Peyer's patch (tissue), 4 donors: ENCODE data around the gene RASAL2. TPM values are rescaled to one million over a fixed set of nuclear protein-coding genes. Genes with fewer than 3 reads are reported as not detected.

Source experiments
- DNase-seq, 3 donors: peaks; one replicate each; pipeline ENCODE4 v3.0.0-alpha.2; 2017 to 2019
- H3K27ac ChIP-seq, 4 donors: fragments of 200-600 bp; sonication (generic); one replicate each; pipeline ENCODE4 v1.5.1; 2016 to 2019
- H3K27me3 ChIP-seq, 2 donors: fragments of 200-600 bp; sonication (generic); one replicate each; pipeline ENCODE4 v1.5.1; 2019
- H3K36me3 ChIP-seq, 3 donors: fragments of 200-600 bp; sonication (generic); one replicate each; pipeline ENCODE4 v1.5.1; 2016 to 2019
- H3K4me1 ChIP-seq, 4 donors: fragments of 200-600 bp; sonication (generic); one replicate each; pipeline ENCODE4 v1.5.1; 2016 to 2019
- H3K4me3 ChIP-seq, 4 donors: fragments of 200-600 bp; sonication (generic); 1 replicate in 3 of 4; 2 replicates in 1 of 4; pipeline ENCODE4 v1.5.1; 2016 to 2019; ENCODE audit warnings: mild to moderate bottlenecking in 1 of 4
- H3K9me3 ChIP-seq, 4 donors: fragments of 200-600 bp; sonication (generic); one replicate each; pipeline ENCODE4 v1.5.1; 2016 to 2019; ENCODE audit warnings: mild to moderate bottlenecking in 1 of 4
- POLR2A ChIP-seq, 2 donors: fragments of 450-650 bp; IDR thresholded peaks; one replicate each; pipeline ENCODE4 v1.5.1; 2017; ENCODE audit warnings: antibody characterized with exemption in 2 of 2, mild to moderate bottlenecking in 2 of 2, moderate library complexity in 2 of 2
- total RNA-seq, 4 donors: library from RNA; depleted of rRNA; stranded (reverse); fragments of >200 nt; gene quantifications; one replicate each; pipeline ENCODE4 v1.1.0, GENCODE V29; 2016
- TF ChIP-seq, protein P1 (sequence below), 6 experiments: fragments of 450-650 bp in 4 of 6; fragments of 200-600 bp in 2 of 6; sonication (generic) in 1 of 6; IDR thresholded peaks; one replicate each; pipeline ENCODE4 v1.5.1; 2017 to 2019; ENCODE audit warnings: antibody characterized with exemption in 6 of 6, mild to moderate bottlenecking in 3 of 6, moderate library complexity in 1 of 6

Gene RASAL2
- total RNA-seq, 4 donors from 2014 or later = 10.2 to 35.5 (median 20.0) TPM

DNA sequence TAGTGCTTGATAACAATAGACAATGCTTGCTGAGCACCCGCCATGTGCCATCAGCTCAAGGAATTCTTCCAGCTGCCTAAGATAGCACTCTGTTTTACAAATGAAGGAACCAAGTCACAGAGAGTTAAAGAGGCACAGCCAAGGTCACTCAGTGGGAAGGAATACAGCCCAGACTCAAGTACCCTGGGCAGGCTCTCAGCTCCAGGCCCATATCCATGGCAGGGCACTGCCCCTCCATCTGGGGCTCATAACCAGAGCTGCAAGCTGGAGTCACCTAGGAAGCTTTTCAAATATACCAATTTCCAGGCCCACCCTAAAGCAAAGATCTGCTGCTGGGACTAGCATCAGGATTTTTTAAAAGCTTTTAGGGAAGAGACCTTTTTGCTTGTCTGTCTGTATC lies 401.3 kb downstream of the RASAL2 start:
- Histone ChIP-seq H3K9me3 (no peaks in the 10 kb centered on the region), H3K36me3 (no peaks in the 10 kb centered on the region), H3K27ac (no peak overlapping the region), H3K27me3 (no peaks in the 10 kb centered on the region), H3K4me3 (no peak overlapping the region), H3K4me1 (peaks cover 0 to 2% (median 0%) of the 10 kb centered on the region in 4 donors)
- TF ChIP-seq, protein P1, sequence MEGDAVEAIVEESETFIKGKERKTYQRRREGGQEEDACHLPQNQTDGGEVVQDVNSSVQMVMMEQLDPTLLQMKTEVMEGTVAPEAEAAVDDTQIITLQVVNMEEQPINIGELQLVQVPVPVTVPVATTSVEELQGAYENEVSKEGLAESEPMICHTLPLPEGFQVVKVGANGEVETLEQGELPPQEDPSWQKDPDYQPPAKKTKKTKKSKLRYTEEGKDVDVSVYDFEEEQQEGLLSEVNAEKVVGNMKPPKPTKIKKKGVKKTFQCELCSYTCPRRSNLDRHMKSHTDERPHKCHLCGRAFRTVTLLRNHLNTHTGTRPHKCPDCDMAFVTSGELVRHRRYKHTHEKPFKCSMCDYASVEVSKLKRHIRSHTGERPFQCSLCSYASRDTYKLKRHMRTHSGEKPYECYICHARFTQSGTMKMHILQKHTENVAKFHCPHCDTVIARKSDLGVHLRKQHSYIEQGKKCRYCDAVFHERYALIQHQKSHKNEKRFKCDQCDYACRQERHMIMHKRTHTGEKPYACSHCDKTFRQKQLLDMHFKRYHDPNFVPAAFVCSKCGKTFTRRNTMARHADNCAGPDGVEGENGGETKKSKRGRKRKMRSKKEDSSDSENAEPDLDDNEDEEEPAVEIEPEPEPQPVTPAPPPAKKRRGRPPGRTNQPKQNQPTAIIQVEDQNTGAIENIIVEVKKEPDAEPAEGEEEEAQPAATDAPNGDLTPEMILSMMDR (IDR thresholded peaks at IDR 0.05) = no peak
- no peak for TF ChIP-seq POLR2A (IDR thresholded peaks at IDR 0.05)
- DNase-seq = no peak

DNA sequence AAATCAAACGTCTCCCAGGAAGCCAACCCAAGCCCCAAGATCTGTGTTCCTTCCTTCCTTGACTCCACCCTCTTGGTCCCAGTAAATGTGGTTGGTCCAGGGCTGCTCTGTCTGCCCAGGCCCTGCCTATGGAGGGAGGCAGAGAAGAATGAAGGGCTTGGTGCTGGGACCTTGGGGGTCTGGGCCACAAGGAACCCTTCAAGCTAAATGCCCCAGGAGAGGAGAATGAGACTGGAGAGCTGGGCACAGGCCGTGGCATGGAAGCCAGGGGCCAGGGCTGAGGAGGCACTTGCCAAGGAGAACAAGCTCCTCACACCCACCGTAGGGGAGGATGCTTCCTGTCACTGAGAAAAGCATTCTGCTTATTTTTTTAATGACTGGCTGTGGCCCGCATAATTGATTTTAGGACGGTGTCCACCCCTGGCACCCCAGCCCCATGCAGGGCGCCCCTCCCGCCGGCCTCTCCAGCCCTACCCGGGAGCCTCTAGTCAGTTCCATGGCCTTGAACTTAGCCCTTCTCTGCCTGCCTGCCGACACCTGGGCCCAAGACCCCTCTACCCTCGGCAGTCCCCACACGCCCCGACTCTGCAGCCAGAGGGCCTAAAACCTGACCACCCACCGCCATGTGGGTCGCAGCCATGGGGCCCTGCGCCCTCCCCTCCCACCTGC lies 402.0 kb downstream of the RASAL2 start:
- no peak overlapping the region for H3K4me3 ChIP-seq
- no peak for DNase-seq
- no peak for TF ChIP-seq POLR2A (IDR thresholded peaks at IDR 0.05)
- TF ChIP-seq, protein P1 (IDR thresholded peaks at IDR 0.05) = no peak
- H3K9me3 ChIP-seq = no peaks in the 10 kb centered on the region
- no peaks in the 10 kb centered on the region for H3K27me3 ChIP-seq
- no peaks in the 10 kb centered on the region for H3K36me3 ChIP-seq
- peaks cover 0 to 3% (median 0%) of the 10 kb centered on the region in 4 donors for H3K4me1 ChIP-seq
- no peak overlapping the region for H3K27ac ChIP-seq

DNA sequence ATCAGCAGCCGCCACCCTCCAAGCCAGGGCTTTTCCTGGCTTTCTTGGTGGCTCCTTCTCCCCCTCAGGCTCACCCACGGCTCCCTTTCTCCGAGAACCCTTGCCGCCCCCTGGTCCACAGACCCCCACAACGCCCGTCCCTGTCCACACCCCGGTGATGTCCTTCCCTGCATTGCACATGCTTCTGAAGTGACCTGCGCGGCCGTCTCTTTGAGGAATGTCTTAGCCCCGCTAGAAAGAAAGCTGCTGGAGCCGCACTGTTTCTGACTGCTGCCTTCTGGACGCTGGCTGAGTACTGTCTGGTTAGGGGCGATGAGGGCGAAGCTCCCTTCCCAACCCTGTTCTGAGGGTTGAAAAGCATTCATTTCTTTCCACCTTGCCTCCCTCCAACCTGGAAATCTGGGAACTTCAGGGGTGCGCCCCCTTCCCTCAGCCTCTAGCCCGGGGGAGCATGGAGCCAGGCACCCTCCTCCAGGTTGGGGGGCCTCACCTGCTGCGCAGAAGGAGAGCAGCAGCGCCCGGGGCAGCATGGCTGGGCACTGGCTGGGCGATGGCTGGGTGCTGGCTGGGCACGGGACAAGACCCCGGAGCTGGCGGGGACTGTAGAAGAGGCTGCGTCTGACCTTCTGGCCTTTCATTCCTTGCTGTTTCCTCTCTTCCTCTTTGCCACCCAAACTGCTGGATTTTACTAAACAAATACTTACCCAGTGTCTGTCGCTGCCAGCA lies 402.7 kb downstream of the RASAL2 start, which contains the start of gene CLEC20A:
Gene CLEC20A (minus strand): TSS at position 555 of the 726 bp plus-strand sequence. CDS start 25 bp downstream, at position 530.
- Histone ChIP-seq H3K4me3 (no peak within 1 kb of the TSS), H3K27me3 (no peaks in the 10 kb centered on the region), H3K36me3 (no peaks in the 10 kb centered on the region), H3K4me1 (peaks cover 0 to 3% (median 0%) of the 10 kb centered on the region in 4 donors), H3K27ac (no peak within 1 kb of the TSS), H3K9me3 (no peaks in the 10 kb centered on the region)
- peak in 1 of 3 donors; percentile 20 for DNase-seq
- TF ChIP-seq POLR2A (IDR thresholded peaks at IDR 0.05) = no peak
- TF ChIP-seq, protein P1 (IDR thresholded peaks at IDR 0.05) = no peak

DNA sequence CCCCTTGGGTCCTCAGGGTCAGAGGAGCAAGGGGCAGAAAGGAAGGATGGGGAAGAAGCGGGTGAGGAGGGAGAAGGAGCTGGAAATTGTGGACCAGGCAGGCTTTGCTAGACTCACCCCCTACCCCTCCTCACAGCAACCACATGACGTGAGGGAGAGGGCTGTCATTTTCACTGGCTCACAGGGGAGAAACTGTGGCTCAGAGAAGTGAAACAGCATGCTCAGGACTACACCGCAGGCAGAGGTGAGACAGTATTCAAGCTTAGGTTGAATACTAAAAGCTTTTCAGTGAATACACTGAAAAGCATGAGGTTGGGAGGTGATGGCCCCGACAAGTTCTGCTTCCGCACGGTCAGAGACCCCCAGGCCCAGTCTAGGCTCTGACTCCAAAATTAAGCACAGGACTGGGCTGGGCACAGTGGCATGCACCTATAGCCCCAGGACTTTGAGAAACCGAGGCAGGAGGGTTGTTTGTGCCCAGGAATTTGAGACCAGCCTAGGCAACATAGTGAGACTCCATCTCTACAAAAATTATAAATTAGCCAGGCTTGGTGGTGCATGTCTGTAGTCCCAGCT lies 404.1 kb downstream of the RASAL2 start:
- DNase-seq = no peak
- Histone ChIP-seq H3K4me1 (peaks cover 0 to 3% (median 0%) of the 10 kb centered on the region in 4 donors), H3K9me3 (no peaks in the 10 kb centered on the region), H3K27ac (no peak overlapping the region), H3K27me3 (no peaks in the 10 kb centered on the region), H3K4me3 (no peak overlapping the region), H3K36me3 (no peaks in the 10 kb centered on the region)
- TF ChIP-seq POLR2A (IDR thresholded peaks at IDR 0.05) = no peak
- TF ChIP-seq, protein P1 (IDR thresholded peaks at IDR 0.05) = no peak

DNA sequence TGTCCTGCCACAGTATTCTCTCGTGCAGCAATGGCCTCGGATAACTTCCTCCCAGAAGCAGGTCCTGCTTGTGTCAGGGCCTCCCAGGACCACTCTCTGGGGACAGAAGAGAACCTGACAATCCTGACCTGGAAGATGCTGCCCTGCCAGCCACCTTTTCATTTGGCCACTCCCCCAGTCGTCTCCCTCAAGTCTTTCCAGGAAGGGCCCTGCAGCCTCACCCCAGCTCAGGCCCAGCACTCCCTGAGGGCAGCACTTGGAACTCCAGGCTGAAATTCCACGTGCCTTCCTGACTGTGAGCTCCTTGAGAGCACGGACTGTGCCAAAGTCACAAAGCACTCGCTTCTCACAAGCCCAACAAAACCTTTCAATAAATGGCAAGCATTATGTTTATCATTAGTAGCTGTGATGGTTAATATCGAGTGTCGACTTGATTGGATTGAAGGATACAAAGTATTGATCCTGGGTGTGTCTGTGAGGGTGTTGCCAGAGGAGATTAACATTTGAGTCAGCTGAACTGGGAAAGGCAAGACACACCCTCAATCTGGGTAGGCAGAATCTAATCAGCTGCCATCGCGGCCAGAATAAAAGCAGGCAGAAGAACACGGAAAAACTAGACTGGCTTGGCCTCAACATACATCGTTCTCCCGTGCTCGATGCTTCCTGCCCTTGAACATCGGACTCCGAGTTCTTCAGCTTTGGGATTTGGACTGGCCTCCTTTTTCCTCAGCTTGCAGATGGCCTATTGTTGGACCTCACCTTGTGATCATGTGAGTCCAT lies 405.2 kb downstream of the RASAL2 start:
- H3K4me1 ChIP-seq = peaks cover 0 to 3% (median 0%) of the 10 kb centered on the region in 4 donors
- H3K27ac ChIP-seq = no peak overlapping the region
- H3K9me3 ChIP-seq = no peaks in the 10 kb centered on the region
- peak in 1 of 3 donors; percentile 33 for DNase-seq
- no peaks in the 10 kb centered on the region for H3K27me3 ChIP-seq
- H3K36me3 ChIP-seq = no peaks in the 10 kb centered on the region
- no peak overlapping the region for H3K4me3 ChIP-seq
- TF ChIP-seq, protein P1 (IDR thresholded peaks at IDR 0.05) = no peak
- no peak for TF ChIP-seq POLR2A (IDR thresholded peaks at IDR 0.05)
